Right renal cortex interstitium (tissue), 3 donors: ENCODE results near the gene CXCR3. TPM values are rescaled to one million over a fixed set of nuclear protein-coding genes. Genes with fewer than 3 reads are reported as not detected.
"Not testable (repeated sequence)": the region's sequence is repeated elsewhere in the genome, so short reads cannot be mapped to it uniquely, and the experiment has no call there.

ENCODE experiments used
- DNase-seq, 3 donors: peaks; one replicate each; pipeline ENCODE4 v3.0.0-alpha.2; 2013; ENCODE audit warnings: low read depth in 3 of 3, low spot score in 2 of 3
- polyA plus RNA-seq, 3 donors: library from polyadenylated mRNA; unstranded; fragments of 120-200 nt; gene quantifications; one replicate each; pipeline ENCODE4 v1.2.1, GENCODE V29; 2013; ENCODE audit not compliant: insufficient read length in 3 of 3

CXCR3 gene
- under 1 TPM; 0.10 to 0.19 (median 0.17) TPM for polyA plus RNA-seq

GRCh38 chrX:71618303-71618721 is at the start of gene CXCR3:
Gene CXCR3 (minus strand): TSS chrX:71618511. CDS start chrX:71618449, 62 bp downstream.
- DNase-seq: no peak

- no peak for DNase-seq
These were observed 49.3 kb upstream of the CXCR3 start, which contains the start of gene LOC101059915 for GRCh38 chrX:71667328-71668247. Gene LOC101059915 (plus strand): TSS chrX:71667546.

GRCh38 chrX:71666240-71667223 is 48.2 kb upstream of the CXCR3 start:
- DNase-seq: no peak

GRCh38 chrX:71665747-71666146 is 47.4 kb upstream of the CXCR3 start:
- DNase-seq: no peak

- DNase-seq: no peak
These were observed 46.7 kb upstream of the CXCR3 start for GRCh38 chrX:71664889-71665491.

GRCh38 chrX:71664202-71664601 is 45.9 kb upstream of the CXCR3 start:
- not testable (repeated sequence) for DNase-seq

- not testable (repeated sequence) for DNase-seq
These were observed 44.9 kb upstream of the CXCR3 start for GRCh38 chrX:71663238-71663637.

- not testable (repeated sequence) for DNase-seq
These were observed 44.3 kb upstream of the CXCR3 start for GRCh38 chrX:71662654-71663053.

GRCh38 chrX:71661919-71662318 is 43.6 kb upstream of the CXCR3 start:
- no peak for DNase-seq

- no peak for DNase-seq
These were observed 42.5 kb upstream of the CXCR3 start for GRCh38 chrX:71660562-71661416.

- no peak for DNase-seq
These were observed 41.6 kb upstream of the CXCR3 start for GRCh38 chrX:71659959-71660358.

- no peak for DNase-seq
These were observed 41.0 kb upstream of the CXCR3 start for GRCh38 chrX:71659342-71659741.

- DNase-seq: no peak
These were observed 39.0 kb upstream of the CXCR3 start for GRCh38 chrX:71657267-71657666.

- DNase-seq: no peak
These were observed 35.0 kb upstream of the CXCR3 start for GRCh38 chrX:71653344-71653743.

- peak in 2 of 3 donors; percentile 14 to 24 for DNase-seq
These were observed 34.1 kb upstream of the CXCR3 start for GRCh38 chrX:71652405-71652804.

GRCh38 chrX:71650333-71650969 is 32.1 kb upstream of the CXCR3 start:
- no peak for DNase-seq

GRCh38 chrX:71644406-71644805 is 26.1 kb upstream of the CXCR3 start:
- not testable (repeated sequence) for DNase-seq

GRCh38 chrX:71640002-71640401 is 21.7 kb upstream of the CXCR3 start:
- no peak for DNase-seq

GRCh38 chrX:71638409-71638808 is 20.1 kb upstream of the CXCR3 start:
- DNase-seq: no peak
